Gastroesophageal sphincter (tissue), 4 donors: ENCODE measurements around the gene PCAT6. TPM values are rescaled to one million over a fixed set of nuclear protein-coding genes. Genes with fewer than 3 reads are reported as not detected.
A peak's percentile ranks its signal among the peaks of the same experiment; 100 is the strongest.

Experiments
- ATAC-seq: fragments of 150-250 bp; one replicate; pipeline ENCODE4 v1.9.1; 2016; ENCODE audit warnings: mild to moderate bottlenecking, moderate library complexity
- H3K27ac ChIP-seq, 4 donors: fragments of 200-600 bp; sonication (generic) in 3 of 4; 1 replicate in 3 of 4; 2 replicates in 1 of 4; pipeline ENCODE4 v1.5.1; 2016 to 2019
- H3K27me3 ChIP-seq: fragments of 200-600 bp; sonication (generic); one replicate; pipeline ENCODE4 v1.5.1; 2019
- H3K36me3 ChIP-seq, 2 donors: fragments of 200-600 bp; sonication (generic); one replicate each; pipeline ENCODE4 v1.5.1; 2019; ENCODE audit warnings: control low read depth in 1 of 2
- H3K4me1 ChIP-seq, 3 donors: fragments of 200-600 bp; sonication (generic); 1 replicate in 2 of 3; 2 replicates in 1 of 3; pipeline ENCODE4 v1.5.1; 2016 to 2019; ENCODE audit warnings: control low read depth in 2 of 3
- H3K4me3 ChIP-seq, 2 donors: fragments of 200-600 bp; sonication (generic); one replicate each; pipeline ENCODE4 v1.5.1; 2019; ENCODE audit warnings: mild to moderate bottlenecking in 1 of 2, moderate library complexity in 1 of 2
- H3K9me3 ChIP-seq, 3 donors: fragments of 200-600 bp; sonication (generic); one replicate each; pipeline ENCODE4 v1.5.1; 2017 to 2019; ENCODE audit warnings: control low read depth in 2 of 3
- EP300 ChIP-seq: sonication (generic); formaldehyde crosslinking; IDR thresholded peaks from one replicate; pipeline ENCODE4 v1.6.1; 2017; ENCODE audit warnings: antibody characterized with exemption, mild to moderate bottlenecking
- POLR2A ChIP-seq, 2 donors: fragments of 450-650 bp; IDR thresholded peaks; one replicate each; pipeline ENCODE4 v1.6.1; 2017; ENCODE audit warnings: antibody characterized with exemption in 2 of 2, mild to moderate bottlenecking in 2 of 2, moderate library complexity in 1 of 2
- POLR2AphosphoS5 ChIP-seq: sonication (generic); formaldehyde crosslinking; IDR thresholded peaks from one replicate; pipeline ENCODE4 v1.6.1; 2017; ENCODE audit warnings: antibody characterized with exemption
- WGBS, 2 donors: methylation state at CpG; one replicate each; pipeline ENCODE4 v1.1.5; 2018; ENCODE audit warnings: low coverage in 1 of 2; 5-methylcytosine and 5-hydroxymethylcytosine counted together
- total RNA-seq, 4 donors: library from RNA; depleted of rRNA; stranded (reverse); fragments of >200 nt; gene quantifications; one replicate each; pipeline ENCODE4 v1.1.0, GENCODE V29; 2016
- TF ChIP-seq, protein P1 (sequence below), 4 experiments: fragments of 200-600 bp in 2 of 4; fragments of 450-650 bp in 2 of 4; sonication (generic) in 1 of 4; IDR thresholded peaks; one replicate each; pipeline ENCODE4 v1.5.1; 2017 to 2019; ENCODE audit warnings: antibody characterized with exemption in 4 of 4, mild to moderate bottlenecking in 2 of 4, moderate library complexity in 2 of 4

The PCAT6 gene
- total RNA-seq, result not detected

DNA sequence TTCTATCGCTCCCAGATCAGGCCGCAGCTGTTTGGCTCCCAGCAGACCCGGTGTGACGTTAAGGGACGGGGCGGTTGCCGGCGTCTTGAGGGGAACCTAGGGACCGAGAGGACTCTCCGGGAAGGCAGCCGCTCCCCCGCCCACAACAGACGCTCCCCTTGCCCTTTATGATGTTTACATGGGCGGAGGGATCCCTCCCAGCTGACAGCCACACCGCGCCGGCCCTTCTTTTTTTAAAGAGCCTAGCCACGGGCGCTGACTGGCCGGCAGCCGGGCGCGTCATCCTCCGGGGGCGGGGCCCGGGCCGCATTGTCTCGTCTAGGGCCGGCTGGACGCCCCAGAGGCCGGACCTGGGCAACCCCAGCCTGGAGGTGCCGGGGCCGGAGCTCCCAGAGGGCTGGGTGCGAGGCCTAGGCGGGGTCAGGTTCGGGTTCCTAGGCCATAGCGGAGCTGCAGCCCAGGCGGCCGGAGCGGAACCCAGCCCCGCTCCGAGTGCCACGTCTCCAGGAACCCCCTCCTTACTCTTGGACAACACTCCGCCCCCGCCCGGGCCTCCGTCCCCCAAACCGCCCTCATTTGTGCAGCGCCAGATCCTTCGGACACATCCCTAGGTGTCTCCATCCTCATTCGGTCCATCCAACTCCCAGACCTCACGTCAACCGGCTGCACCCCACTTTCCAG is at the start of gene PCAT6:
PCAT6 (plus strand) TSS at position 340 of the 681 bp plus-strand sequence.
- WGBS, 2 donors, result 0% methylated on average over 16 of the region's 53 CpGs; no CpG with 5 or more reads in 1 of the 2 donors
- peak within 1 kb of the TSS; percentile 59 to 90 (median 84) for H3K27ac ChIP-seq
- TF ChIP-seq POLR2AphosphoS5 (peak; percentile 88), EP300 (no peak), POLR2A (IDR thresholded peaks at IDR 0.05) (peak; percentile 56 to 65)
- TF ChIP-seq, protein P1, sequence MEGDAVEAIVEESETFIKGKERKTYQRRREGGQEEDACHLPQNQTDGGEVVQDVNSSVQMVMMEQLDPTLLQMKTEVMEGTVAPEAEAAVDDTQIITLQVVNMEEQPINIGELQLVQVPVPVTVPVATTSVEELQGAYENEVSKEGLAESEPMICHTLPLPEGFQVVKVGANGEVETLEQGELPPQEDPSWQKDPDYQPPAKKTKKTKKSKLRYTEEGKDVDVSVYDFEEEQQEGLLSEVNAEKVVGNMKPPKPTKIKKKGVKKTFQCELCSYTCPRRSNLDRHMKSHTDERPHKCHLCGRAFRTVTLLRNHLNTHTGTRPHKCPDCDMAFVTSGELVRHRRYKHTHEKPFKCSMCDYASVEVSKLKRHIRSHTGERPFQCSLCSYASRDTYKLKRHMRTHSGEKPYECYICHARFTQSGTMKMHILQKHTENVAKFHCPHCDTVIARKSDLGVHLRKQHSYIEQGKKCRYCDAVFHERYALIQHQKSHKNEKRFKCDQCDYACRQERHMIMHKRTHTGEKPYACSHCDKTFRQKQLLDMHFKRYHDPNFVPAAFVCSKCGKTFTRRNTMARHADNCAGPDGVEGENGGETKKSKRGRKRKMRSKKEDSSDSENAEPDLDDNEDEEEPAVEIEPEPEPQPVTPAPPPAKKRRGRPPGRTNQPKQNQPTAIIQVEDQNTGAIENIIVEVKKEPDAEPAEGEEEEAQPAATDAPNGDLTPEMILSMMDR (IDR thresholded peaks at IDR 0.05), result peak in 1 of 4 experiments; percentile 9
- no peaks in the 10 kb centered on the region for H3K36me3 ChIP-seq
- H3K4me3 ChIP-seq, result peak within 1 kb of the TSS; percentile 34 to 78
- peak; percentile 95 for ATAC-seq
- H3K4me1 ChIP-seq, result peaks cover 0 to 44% (median 15%) of the 10 kb centered on the region in 3 donors
- H3K9me3 ChIP-seq, result no peaks in the 10 kb centered on the region
- no peaks in the 10 kb centered on the region for H3K27me3 ChIP-seq

DNA sequence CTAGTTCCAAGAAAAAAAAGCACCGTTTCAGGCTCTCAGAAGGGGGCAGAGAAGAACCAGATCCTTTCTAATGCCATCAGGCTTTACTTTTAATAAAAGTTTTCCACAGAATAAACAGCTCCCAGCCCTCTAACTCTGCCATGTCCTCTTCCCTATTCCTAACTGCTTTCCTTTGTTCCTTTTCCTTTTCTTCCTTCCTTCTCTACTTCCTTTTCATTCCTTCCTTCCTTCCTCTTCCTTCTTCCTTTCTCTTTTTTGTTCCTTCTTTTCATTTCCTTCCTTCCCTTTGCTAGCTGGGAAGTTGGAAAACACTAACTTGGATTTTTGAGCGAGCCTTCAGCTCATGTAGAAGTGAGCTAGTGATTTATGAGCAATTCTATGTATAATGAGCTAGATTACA is 48.7 kb upstream of the PCAT6 start:
- H3K27ac ChIP-seq, result peak overlapping the region in 2 of 4 donors; percentile 15 to 16
- WGBS, 2 donors, result 38 to 45% methylated on average over 2 of the region's 2 CpGs
- no peak for TF ChIP-seq EP300
- TF ChIP-seq, protein P1 (IDR thresholded peaks at IDR 0.05), result no peak
- no peak for TF ChIP-seq POLR2A (IDR thresholded peaks at IDR 0.05)
- TF ChIP-seq POLR2AphosphoS5, result no peak
- no peak overlapping the region for H3K4me3 ChIP-seq
- H3K9me3 ChIP-seq, result no peaks in the 10 kb centered on the region
- H3K36me3 ChIP-seq, result peaks cover 0 to 99% of the 10 kb centered on the region in 2 donors
- H3K4me1 ChIP-seq, result peaks cover 0 to 18% (median 0%) of the 10 kb centered on the region in 3 donors
- H3K27me3 ChIP-seq, result no peaks in the 10 kb centered on the region
- no peak for ATAC-seq

DNA sequence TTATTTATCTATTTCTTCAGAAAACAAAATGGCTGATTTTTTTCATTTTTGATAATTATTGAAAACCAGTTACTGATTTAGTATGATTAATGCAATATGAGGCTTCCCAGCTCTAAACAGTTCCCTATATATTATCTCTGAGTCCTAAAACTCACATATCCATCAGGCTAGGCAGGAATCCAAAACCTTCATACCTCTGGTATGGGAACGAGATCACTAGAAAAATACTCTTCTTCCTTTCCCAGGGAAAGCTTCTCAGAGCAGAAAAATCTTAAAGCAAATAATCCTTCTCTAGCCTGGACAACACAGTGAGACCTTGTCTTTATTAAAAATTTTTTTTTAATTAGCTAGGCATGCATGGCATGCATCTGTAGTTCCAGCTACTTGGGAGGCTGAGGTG is 45.0 kb upstream of the PCAT6 start:
- Histone ChIP-seq H3K4me3 (no peak overlapping the region), H3K4me1 (peaks cover 0 to 18% (median 0%) of the 10 kb centered on the region in 3 donors), H3K27ac (no peak overlapping the region), H3K36me3 (peaks cover 0 to 82% of the 10 kb centered on the region in 2 donors), H3K27me3 (no peaks in the 10 kb centered on the region), H3K9me3 (no peaks in the 10 kb centered on the region)
- ATAC-seq, result no peak
- TF ChIP-seq EP300, result no peak
- no peak for TF ChIP-seq POLR2A (IDR thresholded peaks at IDR 0.05)
- TF ChIP-seq POLR2AphosphoS5, result no peak
- TF ChIP-seq, protein P1 (IDR thresholded peaks at IDR 0.05), result no peak
- WGBS, 2 donors, result 46 to 80% methylated on average over 1 of the region's 1 CpG

DNA sequence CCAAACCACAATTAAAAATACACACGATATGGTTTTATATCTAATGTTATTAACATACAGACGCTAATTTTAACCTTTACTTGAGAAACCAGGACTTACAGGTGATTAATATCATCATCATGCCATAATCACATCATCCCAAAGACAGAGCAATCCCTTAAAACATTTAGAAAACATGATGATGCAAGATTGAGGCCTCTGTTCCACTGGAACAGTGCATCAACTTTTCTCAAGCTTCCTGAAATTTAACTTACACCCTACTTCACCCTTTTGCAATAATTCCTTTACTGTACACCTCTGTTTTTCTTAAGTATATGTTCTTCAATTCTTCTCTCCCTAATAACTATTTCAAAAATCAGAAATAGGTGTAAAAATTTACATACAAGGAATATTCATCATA is 40.6 kb upstream of the PCAT6 start:
- no peaks in the 10 kb centered on the region for H3K27me3 ChIP-seq
- TF ChIP-seq EP300 (no peak), POLR2A (IDR thresholded peaks at IDR 0.05) (no peak), POLR2AphosphoS5 (no peak)
- TF ChIP-seq, protein P1 (IDR thresholded peaks at IDR 0.05), result no peak
- H3K4me1 ChIP-seq, result no peaks in the 10 kb centered on the region
- no peak overlapping the region for H3K4me3 ChIP-seq
- no peak for ATAC-seq
- H3K9me3 ChIP-seq, result no peaks in the 10 kb centered on the region
- WGBS, 2 donors, result 86% methylated on average over 2 of the region's 2 CpGs
- H3K27ac ChIP-seq, result no peak overlapping the region
- H3K36me3 ChIP-seq, result peaks cover 0 to 81% of the 10 kb centered on the region in 2 donors

DNA sequence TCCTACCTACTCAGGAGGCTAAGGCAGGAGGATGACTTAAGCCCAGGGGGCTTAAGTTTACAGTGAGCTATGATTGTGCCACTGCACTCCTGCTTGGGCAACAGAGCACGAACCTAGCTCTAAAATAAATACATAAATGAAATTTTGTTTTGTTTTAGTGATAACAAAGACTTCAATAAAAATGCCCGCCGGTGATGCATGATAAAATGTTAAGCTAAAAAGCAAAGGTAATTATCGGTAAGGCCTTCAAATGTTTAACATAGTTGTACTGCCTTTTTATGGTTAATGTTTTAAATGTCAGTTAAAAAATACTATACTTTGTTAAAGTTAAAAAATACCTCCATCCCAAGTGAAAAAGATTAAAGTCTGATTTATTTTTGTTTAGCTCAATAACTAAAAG is 29.6 kb upstream of the PCAT6 start:
- H3K4me3 ChIP-seq, result no peak overlapping the region
- TF ChIP-seq POLR2AphosphoS5 (no peak), EP300 (no peak), POLR2A (IDR thresholded peaks at IDR 0.05) (no peak)
- TF ChIP-seq, protein P1 (IDR thresholded peaks at IDR 0.05), result no peak
- no peak overlapping the region for H3K27ac ChIP-seq
- H3K27me3 ChIP-seq, result no peaks in the 10 kb centered on the region
- H3K9me3 ChIP-seq, result no peaks in the 10 kb centered on the region
- H3K4me1 ChIP-seq, result peaks cover 0 to 15% (median 0%) of the 10 kb centered on the region in 3 donors
- 62 to 80% methylated on average over 1 to 4 of the region's 4 CpGs for WGBS, 2 donors
- H3K36me3 ChIP-seq, result peaks cover 0 to 8% of the 10 kb centered on the region in 2 donors
- no peak for ATAC-seq
